Keratinocyte (primary cell): ENCODE data around the gene NLRP9. TPM values are rescaled to one million over a fixed set of nuclear protein-coding genes. Genes with fewer than 3 reads are reported as not detected.

Source experiments
- DNase-seq: peaks from one replicate; pipeline ENCODE4 v3.0.0-alpha.2; 2011; ENCODE audit warnings: low read depth, missing footprints, low spot score
- FAIRE-seq: peaks from 2 replicates; lab custom pipeline; 2011; peaks lifted over from hg19 to GRCh38; lab: Jason Lieb, UNC
- H2AFZ ChIP-seq: 2 replicates; pipeline ENCODE4 v1.6.0; 2012; ENCODE audit warnings: low read length, control low read depth, inconsistent platforms; ENCODE audit not compliant: control insufficient read depth
- H3K27ac ChIP-seq: 2 replicates; pipeline ENCODE4 v1.5.1; 2011; ENCODE audit warnings: low read length; ENCODE audit not compliant: control insufficient read depth, insufficient read depth
- H3K27me3 ChIP-seq: 3 replicates; pipeline ENCODE4 v1.6.0; 2011; ENCODE audit warnings: low read length; ENCODE audit not compliant: control insufficient read depth, insufficient read depth; ENCODE audit errors: extremely low read depth
- H3K36me3 ChIP-seq, 2 experiments: 2 replicates in 1 of 2; 3 replicates in 1 of 2; pipeline ENCODE4 v1.5.1; 2011; ENCODE audit warnings: low read length in 2 of 2, mild to moderate bottlenecking in 1 of 2; ENCODE audit not compliant: control insufficient read depth in 2 of 2, insufficient read depth in 2 of 2; ENCODE audit errors: extremely low read depth in 1 of 2
- H3K4me1 ChIP-seq: 3 replicates; pipeline ENCODE4 v1.5.1; 2011; ENCODE audit warnings: low read length; ENCODE audit not compliant: control insufficient read depth, insufficient read depth; ENCODE audit errors: extremely low read depth
- H3K4me2 ChIP-seq: 3 replicates; pipeline ENCODE4 v1.6.0; 2011; ENCODE audit warnings: low read depth, low read length; ENCODE audit not compliant: control insufficient read depth, insufficient read depth; ENCODE audit errors: extremely low read depth
- H3K4me3 ChIP-seq, 3 experiments: fragments of 200-600 bp in 1 of 3; sonication (generic) in 1 of 3; 2 replicates in 2 of 3; 3 replicates in 1 of 3; pipeline ENCODE4 v1.5.1; 2011 to 2016; ENCODE audit warnings: low read length in 3 of 3, mild to moderate bottlenecking in 3 of 3, control low read depth in 2 of 3, inconsistent platforms in 1 of 3, low read depth in 1 of 3, mixed read lengths in 1 of 3, mixed run types in 1 of 3, moderate library complexity in 1 of 3; ENCODE audit not compliant: control insufficient read depth in 2 of 3, insufficient read depth in 2 of 3; ENCODE audit errors: extremely low read depth in 1 of 3
- H3K79me2 ChIP-seq: 2 replicates; pipeline ENCODE4 v1.6.0; 2012; ENCODE audit warnings: low read length; ENCODE audit not compliant: control insufficient read depth, insufficient read depth
- H3K9ac ChIP-seq: 3 replicates; pipeline ENCODE4 v1.6.0; 2011; ENCODE audit warnings: low read length; ENCODE audit not compliant: control insufficient read depth, insufficient read depth; ENCODE audit errors: extremely low read depth
- H3K9me1 ChIP-seq: 3 replicates; pipeline ENCODE4 v1.6.0; 2011; ENCODE audit warnings: low read length; ENCODE audit not compliant: control insufficient read depth, insufficient read depth; ENCODE audit errors: extremely low read depth
- H3K9me3 ChIP-seq: 2 replicates; pipeline ENCODE4 v1.5.1; 2012; ENCODE audit warnings: low read depth, low read length; ENCODE audit not compliant: control insufficient read depth
- H4K20me1 ChIP-seq: 3 replicates; pipeline ENCODE4 v1.6.0; 2011; ENCODE audit warnings: low read length; ENCODE audit not compliant: control insufficient read depth, insufficient read depth; ENCODE audit errors: extremely low read depth
- CTCF ChIP-seq, 3 experiments: IDR thresholded peaks in 1 of 3; conservative IDR thresholded peaks in 1 of 3; optimal IDR thresholded peaks in 1 of 3; 2 replicates in 2 of 3; 3 replicates in 1 of 3; pipeline versions ENCODE3 to v1.5.1; 2011; ENCODE audit warnings: low read length in 3 of 3, mild to moderate bottlenecking in 3 of 3, moderate library complexity in 2 of 3, control low read depth in 1 of 3, inconsistent platforms in 1 of 3; ENCODE audit not compliant: insufficient read depth in 2 of 3; ENCODE audit errors: extremely low read depth in 1 of 3
- EZH2 ChIP-seq: IDR thresholded peaks from one replicate; pipeline ENCODE4 v1.6.1; 2012; ENCODE audit warnings: inconsistent platforms, mild to moderate bottlenecking, low read length, moderate library complexity
- dilution Hi-C: fragments of 300-500 bp; cut with MboI; formaldehyde crosslinking; loops from one replicate; pipeline ENCODE4 v1.7.0; 2020; ENCODE audit warnings: low sequenced_read_pairs; ENCODE audit not compliant: extremely low pct_ligation_motif_present
- polyA plus RNA-seq, 5 experiments: library from polyadenylated mRNA; depleted of rRNA in 3 of 5; stranded (reverse) in 3 of 5; stranded (forward) in 1 of 5; unstranded in 1 of 5; fragments of >200 nt; gene quantifications; 1 replicate in 1 of 5; 2 replicates in 3 of 5; 3 replicates in 1 of 5; pipeline versions ENCODE4 v1.2.1 to v1.2.3, GENCODE V29; 2011 to 2012; ENCODE audit warnings: missing spikeins in 2 of 5, low read depth in 1 of 5, low replicate concordance in 1 of 5

NLRP9 gene
- polyA plus RNA-seq, 1 donor (not counting 4 experiments of a cell fraction or from before 2014, with no cell fraction given): not detected

DNA sequence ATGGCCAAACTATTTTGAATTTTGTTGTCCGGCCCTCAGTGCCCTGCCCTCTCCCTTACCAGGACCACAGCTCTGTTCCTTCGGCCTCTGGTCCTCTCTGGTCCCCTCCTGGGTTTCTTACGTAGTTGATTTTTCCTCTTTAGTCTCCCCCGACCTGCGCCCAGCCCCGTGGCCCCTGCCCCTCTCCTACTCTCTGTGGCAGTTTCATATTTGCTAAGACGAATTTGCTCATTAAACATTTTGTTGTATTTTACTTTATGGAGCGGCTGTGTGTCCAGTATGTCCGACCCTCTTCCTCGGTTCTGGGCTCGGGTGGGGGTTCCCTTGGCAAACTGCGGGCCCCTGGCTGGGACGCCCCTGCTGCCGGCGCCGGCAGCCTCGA is 63.8 kb downstream of the NLRP9 start:
- H2AFZ ChIP-seq: no peak overlapping the region
- peak overlapping the region; percentile 94 for H3K9ac ChIP-seq
- H3K27me3 ChIP-seq: no peaks in the 10 kb centered on the region
- DNase-seq (no peak), FAIRE-seq (no peak)
- no peaks in the 10 kb centered on the region for H3K9me3 ChIP-seq
- H3K4me2 ChIP-seq: peak overlapping the region; percentile 67
- no peaks in the 10 kb centered on the region for H3K9me1 ChIP-seq
- H4K20me1 ChIP-seq: peaks cover 23% of the 10 kb centered on the region
- H3K36me3 ChIP-seq: peaks cover 29 to 31% of the 10 kb centered on the region in 2 experiments
- H3K4me1 ChIP-seq: peaks cover 24% of the 10 kb centered on the region
- peaks cover 85% of the 10 kb centered on the region for H3K79me2 ChIP-seq
- no peak overlapping the region for H3K27ac ChIP-seq
- peak overlapping the region; percentile 34 to 89 (median 59) for H3K4me3 ChIP-seq
- TF ChIP-seq EZH2 (no peak), CTCF (optimal IDR thresholded peaks at IDR 0.05 in 1 of 3, IDR thresholded peaks at IDR 0.05 in 1 of 3, conservative IDR thresholded peaks at IDR 0.05 in 1 of 3; ENCODE audit: extremely low read depth in 1 of 3, insufficient read depth in 2 of 3, low read length in 3 of 3) (no peak)
- dilution Hi-C loops: no loop called here

DNA sequence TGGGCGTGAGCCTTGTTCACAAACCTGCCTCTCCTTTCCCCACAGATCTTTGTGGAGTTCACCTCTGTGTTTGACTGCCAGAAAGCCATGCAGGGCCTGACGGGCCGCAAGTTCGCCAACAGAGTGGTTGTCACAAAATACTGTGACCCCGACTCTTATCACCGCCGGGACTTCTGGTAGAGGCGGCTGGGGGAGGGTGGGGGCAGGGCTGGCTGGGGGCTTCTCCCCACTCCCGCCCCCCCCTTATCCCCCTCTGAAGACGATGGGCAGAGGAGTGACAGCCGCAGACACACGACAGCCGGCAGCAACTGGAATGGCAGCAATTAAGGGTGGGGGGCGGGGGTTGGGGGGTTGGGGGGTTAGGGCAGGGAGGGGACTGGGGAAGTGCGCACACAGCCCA is 64.3 kb downstream of the NLRP9 start:
- no peaks in the 10 kb centered on the region for H3K9me1 ChIP-seq
- no peak overlapping the region for H3K27ac ChIP-seq
- dilution Hi-C loops: no loop called here
- FAIRE-seq: no peak
- H3K79me2 ChIP-seq: peaks cover 85% of the 10 kb centered on the region
- H3K4me1 ChIP-seq: peaks cover 19% of the 10 kb centered on the region
- H3K9ac ChIP-seq: no peak overlapping the region
- no peak overlapping the region for H3K4me2 ChIP-seq
- H3K4me3 ChIP-seq: no peak overlapping the region
- H3K9me3 ChIP-seq: no peaks in the 10 kb centered on the region
- no peak overlapping the region for H2AFZ ChIP-seq
- DNase-seq: no peak
- peaks cover 26% of the 10 kb centered on the region for H4K20me1 ChIP-seq
- TF ChIP-seq EZH2 (no peak), CTCF (optimal IDR thresholded peaks at IDR 0.05 in 1 of 3, IDR thresholded peaks at IDR 0.05 in 1 of 3, conservative IDR thresholded peaks at IDR 0.05 in 1 of 3; ENCODE audit: extremely low read depth in 1 of 3, insufficient read depth in 2 of 3, low read length in 3 of 3) (no peak)
- peaks cover 27 to 31% of the 10 kb centered on the region in 2 experiments for H3K36me3 ChIP-seq
- H3K27me3 ChIP-seq: no peaks in the 10 kb centered on the region
